ENCODE results near the gene SLC38A5.
A peak's percentile ranks its signal among the peaks of the same experiment; 100 is the strongest.
"Not testable (repeated sequence)": the region's sequence is repeated elsewhere in the genome, so short reads cannot be mapped to it uniquely, and the experiment has no call there.

The SLC38A5 gene

DNA sequence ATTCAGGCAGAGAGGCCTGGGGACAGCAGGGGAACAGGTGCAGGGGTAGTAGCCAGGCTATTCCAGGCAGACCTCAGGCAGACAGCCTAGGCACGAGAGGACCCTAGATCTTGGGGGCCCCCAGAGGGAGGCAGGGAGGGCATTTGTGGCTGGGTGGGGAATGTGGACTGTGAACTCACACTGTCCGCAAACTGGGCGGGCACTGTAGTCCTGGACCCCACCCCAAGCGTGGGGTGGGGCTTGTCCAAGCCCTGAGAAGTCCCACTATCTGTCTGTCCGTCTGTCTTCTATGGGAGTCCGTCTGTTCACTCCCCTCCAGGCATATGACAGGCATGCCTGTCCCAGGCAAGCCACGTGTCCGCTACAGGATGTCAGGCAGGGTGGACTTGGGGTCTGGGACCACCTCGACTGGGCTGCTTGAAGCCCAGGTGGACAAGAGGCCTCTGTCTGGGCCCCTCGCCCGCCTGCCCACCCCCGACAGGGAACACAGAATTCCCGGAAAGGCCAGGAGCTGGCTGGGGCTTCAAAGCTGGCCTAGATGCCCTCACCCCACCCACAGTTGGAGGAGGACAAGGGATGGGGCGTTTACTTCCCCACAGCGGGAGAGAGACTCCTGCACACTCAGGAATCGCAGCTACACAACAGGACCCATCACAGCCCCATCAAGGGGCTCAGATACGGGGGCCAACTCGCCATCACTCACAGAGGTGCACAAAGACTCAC, at the start of gene SLC38A5:
SLC38A5 (minus strand) TSS at position 151 of the 723 bp plus-strand sequence. CDS start 2,336 bp downstream, outside the sequence.
- no peak for DNase-seq (ENCODE audit: low spot score)

DNA sequence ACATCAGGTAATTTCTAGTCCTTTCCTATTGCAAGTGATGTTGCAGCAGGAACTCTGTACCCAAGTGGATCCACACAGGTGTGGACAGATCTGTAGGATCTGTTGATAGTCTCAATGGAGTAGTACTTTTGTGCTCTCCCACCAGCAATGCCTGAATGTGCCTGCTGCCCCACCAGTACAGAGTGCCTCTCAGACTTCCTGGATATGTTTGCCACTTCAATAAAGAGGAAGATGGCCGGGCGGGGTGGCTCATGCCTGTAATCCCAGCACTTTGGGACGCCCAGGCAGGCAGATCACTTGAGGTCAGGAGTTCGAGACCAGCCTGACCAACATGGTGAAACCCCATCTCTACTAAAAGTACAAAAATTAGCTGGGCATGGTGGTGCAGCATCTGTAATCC, 49.4 kb upstream of the SLC38A5 start:
- DNase-seq (ENCODE audit: low spot score) = not testable (repeated sequence)

DNA sequence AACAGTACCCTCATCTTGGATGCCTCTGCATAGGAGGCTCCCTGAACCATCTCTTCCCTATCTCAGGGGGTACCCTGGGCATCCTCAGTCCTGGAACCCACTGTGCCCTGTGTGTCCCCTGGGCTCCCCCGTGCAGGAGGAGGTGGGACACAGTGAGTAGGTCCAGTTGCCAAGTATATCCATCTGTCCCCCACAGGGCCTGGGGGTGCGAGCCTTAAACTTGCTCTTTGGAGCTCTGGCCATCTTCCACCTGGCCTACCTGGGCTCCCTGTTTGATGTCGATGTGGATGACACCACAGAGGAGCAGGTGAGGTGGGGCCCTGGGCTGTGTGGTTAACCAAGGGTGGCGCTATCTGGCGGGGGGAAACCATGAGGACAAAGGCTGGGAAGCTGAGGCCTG, 46.9 kb upstream of the SLC38A5 start:
- DNase-seq (ENCODE audit: low spot score) = no peak

DNA sequence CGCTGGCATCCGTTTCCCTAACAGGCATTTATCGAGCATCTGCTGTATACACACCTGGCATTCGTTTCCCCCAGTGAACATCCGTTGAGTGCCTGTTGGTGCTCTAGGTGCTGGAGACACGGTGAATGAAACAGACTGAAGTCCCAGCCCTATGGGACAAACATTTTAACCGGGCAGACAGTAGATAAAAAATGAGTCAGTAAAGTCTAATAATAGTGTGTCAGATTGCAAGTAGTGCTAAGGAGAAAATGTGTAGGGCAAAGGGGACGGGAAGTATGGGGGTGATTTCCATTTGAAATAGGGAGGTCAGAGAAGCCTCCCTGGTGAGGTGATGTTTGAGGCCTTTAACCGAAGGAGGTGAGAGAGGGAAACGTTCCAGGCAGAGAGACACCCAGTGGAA, 46.2 kb upstream of the SLC38A5 start:
- no peak for DNase-seq (ENCODE audit: low spot score)

DNA sequence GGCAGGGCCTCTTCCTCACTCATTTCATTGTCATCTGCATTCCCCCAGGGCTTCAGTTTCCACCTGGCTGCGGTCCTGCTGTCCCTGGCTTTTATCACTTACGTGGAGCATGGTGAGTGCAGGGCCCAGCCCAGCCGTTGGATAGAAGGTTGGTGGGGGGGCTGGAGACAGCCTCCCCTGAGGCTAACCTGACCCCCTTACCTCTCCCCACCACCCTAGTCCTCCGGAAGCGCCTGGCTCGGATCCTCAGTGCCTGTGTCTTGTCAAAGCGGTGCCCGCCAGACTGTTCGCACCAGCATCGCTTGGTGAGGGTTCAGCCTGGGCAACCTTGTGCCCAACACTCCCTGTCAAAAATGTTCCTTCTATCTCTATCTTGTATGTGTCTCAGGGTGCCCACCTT, 45.8 kb upstream of the SLC38A5 start:
- DNase-seq (ENCODE audit: low spot score) = no peak

DNA sequence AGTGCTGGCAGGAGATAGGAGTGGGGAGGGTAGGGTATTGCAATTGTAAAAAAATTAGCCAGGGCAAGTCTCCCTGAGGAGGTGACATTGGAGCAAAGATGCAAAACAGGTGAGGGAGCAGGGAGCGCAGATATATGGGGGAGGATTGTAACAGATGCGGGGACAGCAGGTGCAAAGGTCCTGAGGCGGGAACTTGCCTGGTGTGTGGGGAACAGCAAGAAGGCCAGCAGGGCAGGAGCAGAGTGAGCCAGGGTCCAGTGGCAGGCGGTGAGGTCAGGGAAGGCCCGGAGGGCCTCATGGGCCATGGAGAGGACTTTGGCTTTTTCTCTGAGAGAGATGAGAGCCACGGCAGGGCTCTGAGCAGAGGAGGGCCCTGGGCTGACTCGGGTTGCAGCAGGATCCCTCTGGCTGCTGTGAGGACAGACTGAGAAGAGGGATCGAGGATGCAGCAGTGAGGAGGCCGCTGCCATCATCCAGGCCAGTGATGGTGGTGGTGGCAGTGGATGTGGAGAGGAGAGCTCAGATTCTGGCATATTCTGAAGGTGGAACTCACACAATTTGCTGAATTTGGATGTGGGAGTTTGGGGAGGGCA, 44.9 kb upstream of the SLC38A5 start:
- DNase-seq (ENCODE audit: low spot score) = no peak

DNA sequence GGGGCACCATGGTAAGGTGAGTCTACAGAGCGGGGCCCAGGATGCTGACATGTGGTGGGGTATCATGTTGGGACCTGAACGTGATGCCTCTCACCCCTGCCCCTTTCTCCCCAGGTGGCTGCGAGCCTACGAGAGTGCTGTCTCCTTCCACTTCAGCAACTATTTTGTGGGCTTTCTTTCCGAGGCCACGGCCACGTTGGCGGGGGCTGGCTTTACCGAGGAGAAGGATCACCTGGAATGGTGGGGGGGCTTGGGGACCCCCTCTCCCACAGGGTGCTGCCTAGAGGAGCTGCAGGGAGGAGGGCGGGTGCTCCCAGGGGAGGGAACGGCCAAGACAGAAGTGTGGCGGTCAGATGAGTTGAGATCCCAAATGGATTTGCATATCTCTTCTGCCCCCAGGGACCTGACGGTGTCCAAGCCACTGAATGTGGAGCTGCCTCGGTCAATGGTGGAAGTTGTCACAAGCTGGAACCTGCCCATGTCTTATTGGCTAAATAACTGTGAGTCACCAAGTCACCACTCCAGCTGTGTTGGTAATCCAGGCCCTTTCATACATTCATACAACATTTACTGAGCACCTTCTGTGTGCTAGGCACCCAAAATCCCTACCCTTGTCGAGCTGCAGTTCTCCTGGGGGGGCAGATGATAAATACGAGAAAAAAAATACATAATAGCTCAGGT, 44.2 kb upstream of the SLC38A5 start:
- DNase-seq (ENCODE audit: low spot score) = no peak

DNA sequence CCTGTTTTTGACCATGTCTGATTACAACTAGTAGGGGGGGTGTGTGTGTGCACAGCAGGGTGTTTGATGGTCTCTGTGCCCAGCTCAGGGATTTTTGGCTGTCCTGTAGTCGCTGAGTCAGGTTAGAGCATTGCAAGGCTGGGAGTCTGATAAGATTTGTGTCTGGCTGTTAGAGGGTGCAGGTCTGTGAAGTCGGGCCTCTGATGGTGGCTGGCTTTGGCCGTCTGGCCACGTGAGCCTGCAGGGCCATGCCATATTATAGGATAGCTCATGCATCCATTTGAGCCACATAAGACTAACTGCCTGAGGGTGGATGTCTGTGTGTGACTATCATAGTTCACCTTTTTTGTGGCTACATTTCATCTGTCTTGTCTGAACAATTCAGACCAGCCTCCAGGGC, 43.6 kb upstream of the SLC38A5 start:
- DNase-seq (ENCODE audit: low spot score) = no peak

DNA sequence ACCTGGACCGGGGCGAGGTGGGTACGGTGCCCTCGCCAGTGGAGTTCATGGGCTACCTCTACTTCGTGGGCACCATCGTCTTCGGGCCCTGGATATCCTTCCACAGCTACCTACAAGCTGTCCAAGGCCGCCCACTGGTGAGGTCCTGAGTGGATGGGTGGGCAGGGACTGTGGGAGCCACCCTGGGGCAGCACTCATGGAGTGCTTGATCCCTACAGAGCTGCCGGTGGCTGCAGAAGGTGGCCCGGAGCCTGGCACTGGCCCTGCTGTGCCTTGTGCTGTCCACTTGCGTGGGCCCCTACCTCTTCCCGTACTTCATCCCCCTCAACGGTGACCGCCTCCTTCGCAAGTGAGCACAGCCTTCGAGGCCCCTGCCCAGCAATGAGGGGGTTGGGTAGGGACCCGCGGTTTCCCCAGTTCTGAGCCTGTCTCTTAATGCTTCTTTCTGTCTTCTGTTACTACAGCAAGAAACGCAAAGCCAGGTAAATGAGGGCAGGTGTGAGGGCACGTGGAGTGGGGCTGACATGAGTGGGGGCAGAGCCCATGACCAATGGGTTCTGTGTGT, 42.4 kb upstream of the SLC38A5 start:
- DNase-seq (ENCODE audit: low spot score) = no peak

DNA sequence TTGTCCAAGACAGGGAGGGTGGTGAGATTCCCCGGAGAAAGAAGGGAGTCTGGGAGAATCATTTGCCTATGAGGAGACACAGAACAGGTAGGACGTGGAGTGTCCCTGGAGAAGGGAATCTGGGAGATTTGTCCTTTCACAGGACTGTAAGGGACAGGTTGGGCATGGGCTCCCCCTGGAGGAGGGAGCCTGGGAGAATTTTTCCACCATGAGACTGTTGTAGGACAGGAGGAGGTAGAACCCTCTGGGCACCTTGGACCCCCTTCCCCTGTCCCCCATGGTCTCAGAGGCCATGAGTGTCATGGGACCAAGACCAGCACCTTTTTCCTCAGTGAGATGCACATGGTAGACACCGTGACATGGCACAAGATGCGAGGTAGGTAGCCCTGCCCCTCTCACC, 41.5 kb upstream of the SLC38A5 start:
- peak; percentile 71 for DNase-seq (ENCODE audit: low spot score)

DNA sequence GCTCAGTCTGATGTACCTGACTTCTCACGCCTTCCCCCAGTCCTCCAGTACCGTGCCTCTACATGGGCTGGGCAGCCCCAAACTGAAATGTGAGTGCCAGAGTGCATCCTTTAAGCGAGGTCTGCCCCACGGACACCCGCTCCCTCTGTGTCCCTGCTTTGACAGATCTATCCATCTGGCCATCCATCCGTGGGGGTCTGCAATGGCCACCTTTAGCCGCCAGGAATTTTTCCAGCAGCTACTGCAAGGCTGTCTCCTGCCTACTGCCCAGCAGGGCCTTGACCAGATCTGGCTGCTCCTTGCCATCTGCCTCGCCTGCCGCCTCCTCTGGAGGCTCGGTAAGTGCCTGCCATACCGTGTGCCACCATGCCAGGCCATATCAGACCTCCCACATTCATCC, 39.6 kb upstream of the SLC38A5 start:
- no peak for DNase-seq (ENCODE audit: low spot score)

DNA sequence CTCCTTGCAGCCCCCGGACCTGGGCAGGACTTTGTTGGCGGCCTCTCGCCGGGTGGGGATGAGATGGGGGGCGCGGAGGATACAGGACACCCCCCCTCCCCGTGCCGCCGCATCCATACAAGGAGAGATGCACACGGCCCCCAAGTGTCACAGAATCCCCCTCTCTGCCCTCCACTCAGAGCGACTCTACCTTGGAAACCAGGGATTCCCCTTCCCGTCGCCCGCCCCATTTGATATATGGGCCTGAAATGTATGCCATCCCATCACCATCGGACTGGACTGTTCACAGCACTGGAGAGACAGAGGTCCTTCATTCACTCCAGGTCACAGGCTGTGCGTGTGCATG, 39.2 kb upstream of the SLC38A5 start:
- no peak for DNase-seq (ENCODE audit: low spot score)

DNA sequence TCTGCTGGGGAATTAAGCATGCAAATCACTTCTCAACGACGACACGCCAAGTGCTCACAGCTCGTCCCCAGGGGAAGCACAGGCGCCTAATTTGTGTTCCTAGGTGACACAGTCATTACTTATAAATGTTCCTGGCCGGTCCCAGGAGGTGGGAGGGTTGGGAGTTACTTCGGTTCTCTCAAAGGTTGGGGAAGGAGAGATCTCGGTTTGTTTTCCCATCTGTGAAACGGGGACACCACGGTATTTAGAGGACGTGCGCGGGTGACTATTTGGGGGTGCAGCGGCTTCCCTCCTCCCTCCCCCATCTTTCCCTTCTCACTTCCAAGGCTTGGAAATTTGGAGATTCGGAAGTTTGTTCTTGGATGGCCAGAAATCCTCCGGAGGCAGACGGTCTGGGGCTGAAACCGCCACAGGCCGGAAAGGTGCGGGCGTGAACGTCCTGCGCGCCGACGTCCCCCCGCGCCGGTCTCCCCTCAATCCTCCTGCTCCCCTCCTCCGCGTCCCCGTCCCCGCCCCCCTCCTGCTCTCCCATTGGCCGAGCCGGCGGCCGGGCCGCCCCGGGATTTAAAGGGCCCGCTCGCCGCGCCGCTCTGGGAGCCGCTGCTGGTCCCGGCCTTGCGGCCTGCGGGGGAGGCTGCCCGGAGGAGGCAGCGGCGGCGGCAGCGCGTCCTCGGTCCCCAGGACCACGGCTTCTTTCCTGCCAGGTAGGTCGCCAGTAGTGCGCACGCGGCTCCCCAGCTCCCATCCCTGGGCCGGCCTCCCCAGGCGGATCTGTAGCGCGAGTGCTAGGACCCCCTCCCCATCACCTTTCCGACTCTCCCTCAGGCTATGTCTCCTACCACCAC, 38.6 kb upstream of the SLC38A5 start, which contains the start of gene PORCN:
PORCN (plus strand) TSS at position 593 of the 845 bp plus-strand sequence. CDS start 829 bp downstream, outside the sequence.
- peak; percentile 89 for DNase-seq (ENCODE audit: low spot score)

DNA sequence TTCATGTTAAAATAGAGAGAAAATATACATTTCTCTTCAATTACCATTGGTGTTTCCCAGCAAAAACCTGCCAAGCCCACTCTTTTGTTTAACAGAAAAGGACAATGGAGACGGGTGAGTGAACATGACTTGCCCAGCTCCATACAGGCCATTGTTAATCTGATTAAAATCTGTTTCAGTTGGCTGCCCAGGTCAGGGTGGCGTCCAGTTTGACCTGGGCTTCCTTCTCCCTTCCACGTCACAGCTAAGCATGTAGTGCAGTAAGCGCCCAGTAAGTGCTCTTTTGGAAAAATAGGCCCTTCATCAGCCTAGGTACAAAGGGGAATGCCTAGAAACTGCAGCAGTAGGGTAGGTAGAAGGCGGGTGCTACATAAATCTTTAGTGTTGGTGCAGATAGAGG, 37.2 kb upstream of the SLC38A5 start:
- no peak for DNase-seq (ENCODE audit: low spot score)

DNA sequence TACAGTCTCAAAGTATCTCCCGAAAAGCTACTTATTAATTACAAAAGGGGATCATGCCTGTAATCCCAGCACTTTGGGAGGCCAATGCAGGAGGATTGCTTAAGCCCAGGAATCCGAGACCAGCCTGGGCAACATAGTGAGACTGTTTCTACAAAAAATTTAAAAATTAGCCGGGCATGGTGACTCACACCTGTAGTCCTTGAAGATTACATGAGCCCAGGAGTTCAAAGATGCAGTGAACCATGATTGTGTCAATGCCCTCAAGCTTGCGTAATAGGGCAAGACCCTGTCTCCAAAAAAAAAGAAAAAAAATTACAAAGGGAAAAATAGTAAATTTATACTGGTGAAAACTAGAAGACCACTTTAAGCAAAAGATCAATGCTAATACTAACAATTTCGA, 35.4 kb upstream of the SLC38A5 start:
- no peak for DNase-seq (ENCODE audit: low spot score)

DNA sequence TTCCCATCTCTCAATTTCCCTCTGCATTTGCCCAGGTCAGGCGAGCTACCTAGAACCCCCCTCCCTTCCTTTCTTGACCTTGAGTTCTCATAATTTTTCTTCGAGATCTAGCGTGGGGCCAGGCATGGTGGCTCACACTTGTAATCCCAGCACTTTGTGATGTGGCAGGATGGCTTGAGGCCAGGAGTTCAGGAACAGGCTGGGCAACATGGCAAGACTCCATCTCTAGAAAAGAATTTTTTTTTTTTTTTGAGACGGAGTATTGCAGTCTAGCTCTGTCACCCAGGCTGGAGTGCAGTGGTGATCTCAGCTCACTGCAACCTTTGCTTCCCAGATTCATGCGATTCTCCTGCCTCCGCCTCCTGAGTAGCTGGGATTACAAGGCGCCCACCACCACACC, 34.2 kb upstream of the SLC38A5 start:
- DNase-seq (ENCODE audit: low spot score) = no peak

DNA sequence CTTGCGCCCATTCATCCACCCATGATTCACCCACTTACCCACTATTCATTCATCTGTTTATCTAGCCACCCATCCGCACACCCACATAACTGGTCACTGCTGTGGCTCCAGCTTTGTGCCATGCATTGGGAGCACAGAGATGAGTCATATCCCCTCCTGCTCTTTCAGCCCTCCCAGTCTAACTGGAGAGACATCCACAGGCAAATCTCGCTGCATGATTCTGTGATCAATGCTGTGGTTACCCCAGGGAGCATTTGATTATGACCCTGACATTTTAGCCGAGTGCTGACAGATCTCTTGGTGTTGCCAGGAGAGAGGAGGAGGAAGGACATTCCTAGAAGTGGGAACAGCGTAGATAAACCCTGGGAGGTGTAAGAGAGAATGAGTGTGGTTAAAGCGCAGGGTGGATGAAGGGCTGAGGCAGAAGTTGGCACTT, 28.3 kb upstream of the SLC38A5 start:
- no peak for DNase-seq (ENCODE audit: low spot score)

DNA sequence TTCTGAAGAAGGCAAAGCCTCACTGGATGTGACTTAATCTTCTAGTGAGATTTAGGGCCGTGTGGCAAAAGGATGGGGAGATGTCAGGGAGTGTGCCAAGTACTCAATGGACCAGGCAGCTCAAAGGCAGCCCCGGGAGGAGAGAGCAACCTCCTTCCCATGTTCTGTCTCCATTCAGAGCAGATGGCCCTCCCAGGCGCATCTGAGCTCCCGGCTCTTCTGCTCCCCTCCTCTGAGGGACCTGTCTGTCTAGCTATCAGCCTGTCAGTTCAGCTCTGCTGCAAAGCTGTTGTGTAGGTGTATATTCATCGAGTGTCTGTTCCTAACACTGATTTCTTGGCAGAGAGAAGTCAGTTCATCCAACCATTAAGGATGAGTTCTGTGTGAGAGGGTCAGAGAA, 27.8 kb upstream of the SLC38A5 start:
- no peak for DNase-seq (ENCODE audit: low spot score)

DNA sequence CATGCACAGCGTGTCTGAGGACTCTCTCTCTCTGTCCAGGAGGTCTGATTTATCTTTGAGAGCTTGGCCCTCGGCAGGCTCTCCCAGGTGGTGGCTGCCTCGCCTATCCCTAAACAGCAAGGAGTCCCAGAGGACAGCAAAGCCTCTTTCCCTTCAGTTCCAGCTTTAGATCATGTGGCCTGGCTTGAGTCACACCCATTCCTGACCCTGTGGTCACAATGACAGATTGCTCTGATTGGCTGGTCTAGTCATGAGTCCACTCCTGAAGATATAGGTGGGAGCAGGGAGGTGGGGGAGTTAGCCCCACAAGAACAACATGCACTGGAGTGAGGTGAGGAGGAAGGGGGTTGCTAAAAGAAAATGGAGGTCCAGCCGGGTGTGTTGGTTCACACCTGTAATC, 26.6 kb upstream of the SLC38A5 start:
- no peak for DNase-seq (ENCODE audit: low spot score)

DNA sequence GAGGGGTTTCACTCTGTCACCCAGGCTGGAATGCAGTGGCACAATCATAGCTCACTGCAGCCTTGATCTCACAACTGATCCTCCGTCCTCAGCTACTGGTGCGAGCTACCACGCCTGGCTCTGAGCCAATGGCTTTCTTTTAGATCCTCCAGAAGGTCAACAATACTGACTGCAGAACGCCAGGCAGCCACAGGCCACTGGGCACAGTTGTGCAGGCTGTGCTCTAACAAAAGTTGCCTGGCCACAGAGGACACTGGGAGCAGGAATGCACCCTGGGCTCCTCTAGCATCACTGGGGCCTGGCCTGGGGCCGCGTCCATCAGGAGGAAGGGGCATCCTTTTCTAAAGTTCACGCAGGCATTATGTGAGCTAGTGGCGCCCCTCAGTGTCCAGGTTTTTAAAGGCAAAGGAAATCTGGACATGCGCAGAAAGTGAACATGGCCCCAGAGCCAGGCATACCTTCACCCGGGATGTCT, 23.9 kb upstream of the SLC38A5 start:
- DNase-seq (ENCODE audit: low spot score) = peak; percentile 49

DNA sequence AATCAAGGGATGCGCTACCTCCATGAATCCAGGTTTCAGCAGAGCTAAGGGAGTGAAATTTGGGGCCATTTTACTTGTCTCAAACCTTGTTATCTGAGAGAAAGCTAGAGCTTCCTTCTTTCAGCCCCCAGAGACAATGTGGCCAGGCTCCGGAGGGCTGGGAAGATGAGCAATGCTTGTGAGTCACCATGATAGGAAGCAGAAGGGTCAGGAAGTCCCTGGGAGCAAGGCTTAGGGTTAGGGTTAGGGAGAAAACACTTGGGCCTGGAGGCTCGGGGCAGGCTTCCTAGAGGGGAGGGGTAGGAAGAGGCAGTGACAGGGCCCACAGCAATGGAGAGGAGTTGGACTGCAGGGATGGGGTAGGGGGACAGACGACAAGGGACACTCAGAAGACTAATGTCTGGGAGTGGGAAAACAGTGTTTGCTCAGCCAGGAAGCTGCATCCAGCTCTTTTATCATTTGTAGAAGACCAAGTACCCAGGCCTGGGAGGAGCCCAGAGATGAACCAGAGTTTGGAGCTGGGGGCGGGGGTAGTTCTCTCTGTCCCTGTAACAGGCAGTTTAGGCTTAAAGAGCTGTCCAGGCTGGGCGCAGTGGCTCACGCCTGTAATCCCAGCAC, 22.3 kb upstream of the SLC38A5 start:
- DNase-seq (ENCODE audit: low spot score) = no peak

DNA sequence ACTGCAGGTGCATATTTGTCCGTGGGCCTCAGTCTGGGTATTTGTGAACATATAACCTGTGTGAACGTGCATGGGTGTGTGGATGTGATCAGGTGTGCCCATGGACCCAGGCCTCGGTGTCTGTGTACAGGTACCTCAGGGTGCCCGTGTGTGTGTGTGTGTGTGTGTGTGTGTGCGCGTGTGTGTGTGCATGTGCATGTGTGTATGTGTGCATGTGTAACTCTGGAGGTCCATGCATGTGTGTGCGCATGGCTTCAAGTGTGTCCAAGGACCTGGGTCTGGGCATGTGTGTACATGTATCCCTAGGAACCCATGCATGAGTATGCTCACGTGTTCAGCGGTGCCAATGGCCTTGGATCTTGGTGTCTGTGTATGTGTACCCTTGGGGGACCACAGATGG, 21.7 kb upstream of the SLC38A5 start:
- DNase-seq (ENCODE audit: low spot score) = no peak
